Kidney (tissue), 14 donors: ENCODE results near the gene PANK4. TPM values are rescaled to one million over a fixed set of nuclear protein-coding genes. Genes with fewer than 3 reads are reported as not detected.
A peak's percentile ranks its signal among the peaks of the same experiment; 100 is the strongest.

Experiments used
- DNase-seq, 5 donors: peaks; one replicate each; pipeline ENCODE4 v3.0.0-alpha.2; 2013 to 2020
- FAIRE-seq: peaks from 2 replicates; lab custom pipeline; 2012; peaks lifted over from hg19 to GRCh38; lab: Jason Lieb, UNC
- H3K27ac ChIP-seq, 2 donors: one replicate each; pipeline ENCODE4 v1.7.0; 2013; ENCODE audit warnings: low read depth in 2 of 2, low read length in 2 of 2, inconsistent platforms in 1 of 2
- H3K27me3 ChIP-seq: one replicate; pipeline ENCODE4 v1.7.1; 2013; ENCODE audit warnings: low read length, inconsistent platforms; ENCODE audit not compliant: control insufficient read depth, insufficient read depth
- H3K36me3 ChIP-seq, 3 donors: one replicate each; pipeline versions ENCODE4 v1.7.0 to v1.7.1; 2013; ENCODE audit warnings: low read length in 3 of 3, control low read depth in 1 of 3, inconsistent platforms in 1 of 3; ENCODE audit not compliant: insufficient read depth in 3 of 3, control insufficient read depth in 2 of 3
- H3K4me1 ChIP-seq, 3 donors: one replicate each; pipeline versions ENCODE4 v1.7.0 to v1.7.1; 2013; ENCODE audit warnings: low read length in 3 of 3, inconsistent platforms in 1 of 3, low read depth in 1 of 3; ENCODE audit not compliant: control insufficient read depth in 2 of 3, insufficient read depth in 2 of 3
- H3K4me3 ChIP-seq, 3 donors: one replicate each; pipeline versions ENCODE4 v1.7.0 to v1.8.1; 2013; ENCODE audit warnings: low read length in 3 of 3, control low read depth in 1 of 3, inconsistent platforms in 1 of 3
- H3K9ac ChIP-seq, 3 donors: one replicate each; pipeline versions ENCODE4 v1.7.0 to v1.7.1; 2013; ENCODE audit warnings: low read length in 3 of 3, control low read depth in 1 of 3, inconsistent platforms in 1 of 3
- H3K9me3 ChIP-seq, 3 donors: one replicate each; pipeline versions ENCODE4 v1.7.0 to v1.7.1; 2013; ENCODE audit warnings: low read length in 3 of 3, control low read depth in 1 of 3, inconsistent platforms in 1 of 3; ENCODE audit not compliant: control insufficient read depth in 2 of 3, insufficient read depth in 1 of 3
- CTCF ChIP-seq: IDR thresholded peaks from 3 replicates; pipeline ENCODE4 v1.5.1; 2012; ENCODE audit warnings: mild to moderate bottlenecking, moderate library complexity, borderline replicate concordance; ENCODE audit not compliant: insufficient read depth; ENCODE audit errors: extremely low read depth
- intact Hi-C: fragments of 100-400 bp; cut with DNase I; formaldehyde crosslinking; loops from one replicate; pipeline ENCODE4 v1.11.1; 2022
- polyA plus RNA-seq: library from polyadenylated mRNA; stranded (reverse); fragments of 350-450 nt; fragmentation: Illumina TruSeq; extraction: RNeasy Lipid Tissue Mini Kit (QIAGEN cat#74804); gene quantifications from one replicate; pipeline ENCODE4 v1.2.3, GENCODE V29; 2014; ENCODE audit warnings: low read depth, low replicate concordance; ENCODE audit not compliant: insufficient read depth
- total RNA-seq: library from RNA; stranded (reverse); fragmentation: NEBNext Ultra II Directional; extraction: Animal tissue kit (Norgen Biotek cat#: 25700); gene quantifications from one replicate; pipeline ENCODE4 v1.2.1, GENCODE V29; 2021
- donor health status: control.
- donor health status: control.
- donor health status: control.
- donor health status: control.
- donor health status: control.
- donor health status: DM: yes; HTN: yes; CAD: no.
- donor health status: Normal renal cell carcinoma (clear cell type).

PANK4 gene
- total and polyA plus RNA-seq, 2 donors from 2014 or later: 13.3 to 33.7 TPM

GRCh38 chr1:2496746-2497145, 29.6 kb downstream of the PANK4 start:
- TF ChIP-seq CTCF: no peak
- Histone ChIP-seq H3K9ac (no peak overlapping the region), H3K27me3 (no peaks in the 10 kb centered on the region), H3K27ac (peak overlapping the region in 1 of 2 donors; percentile 43), H3K4me1 (no peaks in the 10 kb centered on the region), H3K36me3 (no peaks in the 10 kb centered on the region), H3K9me3 (no peaks in the 10 kb centered on the region), H3K4me3 (peak overlapping the region in 1 of 3 donors; percentile 32)
- intact Hi-C loops: no loop called here
- no peak for FAIRE-seq
- no peak for DNase-seq

- intact Hi-C loops: no loop called here
- no peak for TF ChIP-seq CTCF
- DNase-seq: peak in 3 of 5 donors; percentile 31 to 62 (median 42)
- peak overlapping the region in 1 of 2 donors; percentile 43 for H3K27ac ChIP-seq
- no peaks in the 10 kb centered on the region for H3K27me3 ChIP-seq
- no peaks in the 10 kb centered on the region for H3K9me3 ChIP-seq
- H3K9ac ChIP-seq: no peak overlapping the region
- peak overlapping the region in 1 of 3 donors; percentile 13 for H3K4me3 ChIP-seq
- no peak for FAIRE-seq
- no peaks in the 10 kb centered on the region for H3K36me3 ChIP-seq
- no peaks in the 10 kb centered on the region for H3K4me1 ChIP-seq
Measured at GRCh38 chr1:2496087-2496622, 30.2 kb downstream of the PANK4 start.

- Histone ChIP-seq H3K36me3 (no peaks in the 10 kb centered on the region), H3K27me3 (no peaks in the 10 kb centered on the region), H3K4me3 (no peak overlapping the region), H3K4me1 (no peaks in the 10 kb centered on the region), H3K27ac (no peak overlapping the region), H3K9me3 (no peaks in the 10 kb centered on the region), H3K9ac (no peak overlapping the region)
- no peak for DNase-seq
- no peak for TF ChIP-seq CTCF
- intact Hi-C loops: no loop called here
- no peak for FAIRE-seq
Measured at GRCh38 chr1:2495546-2495945, 30.9 kb downstream of the PANK4 start.

GRCh38 chr1:2495026-2495425, 31.4 kb downstream of the PANK4 start:
- H3K9me3 ChIP-seq: no peaks in the 10 kb centered on the region
- no peak overlapping the region for H3K4me3 ChIP-seq
- H3K27me3 ChIP-seq: no peaks in the 10 kb centered on the region
- intact Hi-C loops: no loop called here
- DNase-seq (no peak), FAIRE-seq (no peak)
- no peak overlapping the region for H3K9ac ChIP-seq
- H3K27ac ChIP-seq: no peak overlapping the region
- H3K36me3 ChIP-seq: no peaks in the 10 kb centered on the region
- no peaks in the 10 kb centered on the region for H3K4me1 ChIP-seq
- TF ChIP-seq CTCF: no peak
